Activated CD4-positive, alpha-beta memory T cell treated with anti-CD3 and anti-CD28 coated beads, Interleukin-2, amount 10 ng/mL, durations not matched to agents 7 days and 5 days (primary cell): ENCODE results near the gene SLC13A5. TPM values are rescaled to one million over a fixed set of nuclear protein-coding genes. Genes with fewer than 3 reads are reported as not detected.

ENCODE experiments used
- CTCF ChIA-PET: fragments of 350-600 bp; sonication (Branson Sonifier 250); formaldehyde crosslinking; loops from one replicate; lab custom pipeline; 2021; ENCODE audit warnings: antibody characterized with exemption, inconsistent platforms; lab: Charles Lee
- POLR2A ChIA-PET: fragments of 350-600 bp; sonication (Branson Sonifier 250); formaldehyde crosslinking; loops from one replicate; lab custom pipeline; 2021; ENCODE audit warnings: antibody characterized with exemption; lab: Charles Lee
- DNase-seq: peaks from one replicate; pipeline ENCODE4 v3.0.0-alpha.2; 2020
- H3K27ac Mint-ChIP-seq: one replicate; pipeline ENCODE4 v1.8.0; 2021; ENCODE audit warnings: mild to moderate bottlenecking, mixed read lengths
- H3K27me3 Mint-ChIP-seq: one replicate; pipeline ENCODE4 v1.8.0; 2021; ENCODE audit warnings: mixed read lengths
- H3K36me3 Mint-ChIP-seq: one replicate; pipeline ENCODE4 v1.8.0; 2021; ENCODE audit warnings: low read depth, mixed read lengths
- H3K4me1 Mint-ChIP-seq: one replicate; pipeline ENCODE4 v1.8.0; 2021; ENCODE audit warnings: mixed read lengths
- H3K4me3 Mint-ChIP-seq: one replicate; pipeline ENCODE4 v1.8.0; 2021; ENCODE audit warnings: mild to moderate bottlenecking, mixed read lengths
- H3K9me3 Mint-ChIP-seq: one replicate; pipeline ENCODE4 v1.8.0; 2021; ENCODE audit warnings: mixed read lengths
- total RNA-seq, 2 experiments: library from RNA; stranded (reverse); gene quantifications; one replicate each; pipeline ENCODE4 v1.2.3, GENCODE V29; 2021

Gene SLC13A5
- total RNA-seq, 2 experiments from 2014 or later, result not detected

DNA sequence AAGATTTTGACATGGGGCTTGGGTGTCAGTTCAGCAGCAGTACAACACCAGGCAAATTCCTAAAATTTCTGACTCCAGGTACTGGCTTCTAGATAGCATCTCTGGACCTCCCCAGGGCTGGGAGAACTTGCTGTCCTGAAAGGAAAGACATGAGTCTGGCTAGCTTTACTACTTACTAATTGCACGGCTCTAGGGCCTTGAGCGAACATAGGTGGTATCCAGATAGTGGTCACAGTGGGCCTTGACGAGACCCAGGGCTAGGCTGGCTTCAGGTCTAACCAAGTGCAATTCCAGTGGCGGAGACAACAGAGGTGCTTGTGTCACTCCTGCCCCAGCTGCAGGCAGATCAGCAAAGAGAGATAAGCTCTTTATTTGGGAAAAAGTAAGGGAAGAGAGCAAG is 16.4 kb upstream of the SLC13A5 start:
- no peaks in the 10 kb centered on the region for H3K36me3 Mint-ChIP-seq
- H3K4me3 Mint-ChIP-seq, result no peak overlapping the region
- H3K27ac Mint-ChIP-seq, result no peak overlapping the region
- H3K27me3 Mint-ChIP-seq, result peaks cover 28% of the 10 kb centered on the region
- no peaks in the 10 kb centered on the region for H3K9me3 Mint-ChIP-seq
- ChIA-PET POLR2A (no interaction called here), CTCF (no interaction called here)
- H3K4me1 Mint-ChIP-seq, result no peaks in the 10 kb centered on the region
- DNase-seq, result no peak

DNA sequence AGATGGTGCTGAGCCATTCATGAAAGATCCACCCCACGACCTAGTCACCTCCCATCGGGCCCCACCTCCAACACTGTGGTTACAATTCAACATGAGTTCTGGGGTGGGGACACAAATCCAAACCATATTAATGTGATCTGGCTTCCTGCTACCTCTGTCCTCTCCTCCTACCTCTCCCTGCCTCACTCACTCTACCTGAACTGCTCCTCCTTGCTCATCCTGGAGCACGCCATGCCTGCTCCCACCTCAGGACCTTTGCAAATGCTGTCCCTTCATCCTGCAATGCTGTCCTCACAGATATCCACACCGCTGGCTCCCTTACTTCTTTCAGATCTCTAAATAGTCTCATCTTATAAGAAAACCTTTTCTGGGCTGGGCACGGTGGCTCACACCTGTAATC is 10.8 kb upstream of the SLC13A5 start:
- DNase-seq, result no peak
- no peaks in the 10 kb centered on the region for H3K4me1 Mint-ChIP-seq
- ChIA-PET POLR2A (no interaction called here), CTCF (no interaction called here)
- H3K27me3 Mint-ChIP-seq, result peaks cover 48% of the 10 kb centered on the region
- no peak overlapping the region for H3K4me3 Mint-ChIP-seq
- no peak overlapping the region for H3K27ac Mint-ChIP-seq
- H3K9me3 Mint-ChIP-seq, result no peaks in the 10 kb centered on the region
- no peaks in the 10 kb centered on the region for H3K36me3 Mint-ChIP-seq

- Mint-ChIP-seq H3K36me3 (no peaks in the 10 kb centered on the region), H3K27ac (no peak overlapping the region), H3K27me3 (peaks cover 54% of the 10 kb centered on the region), H3K4me3 (no peak overlapping the region), H3K9me3 (no peaks in the 10 kb centered on the region), H3K4me1 (no peaks in the 10 kb centered on the region)
- POLR2A ChIA-PET, result no interaction called here
- no peak for DNase-seq
- CTCF ChIA-PET, result no interaction called here
Measured at GRCh38 chr17:6721744-6722143, 8.6 kb upstream of the SLC13A5 start.

DNA sequence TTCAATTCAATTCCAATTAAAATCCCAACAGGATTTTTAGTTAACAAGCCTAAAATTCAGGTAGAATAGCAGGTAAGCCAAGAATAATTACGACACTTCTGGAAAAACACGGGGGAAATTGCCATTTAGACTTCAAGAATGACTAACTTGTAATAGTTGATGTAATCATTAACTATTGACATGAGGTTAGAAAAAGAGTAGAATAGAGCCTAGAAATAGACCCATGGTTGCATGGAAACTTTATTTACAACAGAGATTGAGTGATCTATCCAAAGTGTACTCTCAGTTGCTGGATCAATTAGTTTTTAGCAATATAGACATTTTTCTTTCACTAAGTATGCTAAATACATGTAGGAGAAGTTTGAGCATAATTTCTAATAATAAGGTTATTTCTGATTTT is 3.6 kb upstream of the SLC13A5 start:
- Mint-ChIP-seq H3K36me3 (no peaks in the 10 kb centered on the region), H3K4me3 (no peak overlapping the region), H3K4me1 (peaks cover 14% of the 10 kb centered on the region), H3K27me3 (peaks cover 62% of the 10 kb centered on the region), H3K9me3 (no peaks in the 10 kb centered on the region), H3K27ac (no peak overlapping the region)
- ChIA-PET POLR2A (no interaction called here), CTCF (no interaction called here)
- DNase-seq, result no peak

DNA sequence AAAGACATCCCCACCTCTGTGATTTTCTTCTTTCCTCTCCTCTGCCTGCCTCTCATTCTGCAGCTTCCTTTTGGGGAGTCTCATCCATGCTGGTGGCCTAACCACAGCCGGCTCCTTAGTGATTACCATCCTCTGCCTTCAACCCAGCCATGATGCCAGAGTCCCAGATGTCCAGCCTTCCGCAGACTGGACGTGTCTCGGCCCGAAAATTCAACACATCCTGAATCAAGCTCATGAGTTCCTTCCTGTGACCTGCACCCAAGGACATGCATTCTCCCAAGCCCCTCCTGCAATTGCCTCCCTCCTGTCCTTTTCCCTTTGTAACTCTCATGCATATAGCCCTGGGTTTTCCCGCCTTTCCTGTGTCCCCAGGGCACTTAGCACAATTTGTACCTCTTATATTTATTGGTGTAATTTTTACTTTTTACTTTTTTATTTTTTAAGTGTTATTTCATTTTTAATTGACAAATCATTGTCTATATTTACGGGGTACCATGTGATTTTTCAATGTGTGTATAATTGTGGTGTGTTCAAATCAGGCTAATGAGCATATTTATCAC is 1.2 kb upstream of the SLC13A5 start:
- Mint-ChIP-seq H3K36me3 (no peaks in the 10 kb centered on the region), H3K4me1 (peaks cover 16% of the 10 kb centered on the region), H3K4me3 (no peak overlapping the region), H3K27me3 (peaks cover 65% of the 10 kb centered on the region), H3K9me3 (no peaks in the 10 kb centered on the region), H3K27ac (no peak overlapping the region)
- POLR2A ChIA-PET, result no interaction called here
- CTCF ChIA-PET, result no interaction called here
- DNase-seq, result no peak

DNA sequence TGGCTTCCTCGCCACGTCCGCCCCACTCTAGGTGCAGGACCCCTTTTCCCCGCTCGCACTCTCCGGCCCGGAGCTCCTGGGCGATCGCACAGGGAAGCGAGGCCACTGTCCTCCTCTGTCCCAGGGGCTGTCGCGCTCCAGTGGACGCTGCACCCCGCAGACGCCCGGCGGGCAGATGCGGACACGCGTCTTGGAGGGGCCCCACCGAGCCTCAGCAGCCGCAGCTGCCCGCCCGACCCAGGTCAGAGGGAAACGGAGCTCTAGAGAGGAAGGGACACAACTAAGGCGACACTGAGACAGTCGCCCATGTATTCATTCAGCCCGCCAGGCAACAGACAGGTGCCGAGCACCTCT is 726 bp upstream of the SLC13A5 start:
- Mint-ChIP-seq H3K4me1 (peaks cover 16% of the 10 kb centered on the region), H3K4me3 (no peak overlapping the region), H3K9me3 (no peaks in the 10 kb centered on the region), H3K36me3 (no peaks in the 10 kb centered on the region), H3K27ac (no peak overlapping the region), H3K27me3 (peaks cover 66% of the 10 kb centered on the region)
- DNase-seq, result no peak
- ChIA-PET POLR2A (no interaction called here), CTCF (no interaction called here)

DNA sequence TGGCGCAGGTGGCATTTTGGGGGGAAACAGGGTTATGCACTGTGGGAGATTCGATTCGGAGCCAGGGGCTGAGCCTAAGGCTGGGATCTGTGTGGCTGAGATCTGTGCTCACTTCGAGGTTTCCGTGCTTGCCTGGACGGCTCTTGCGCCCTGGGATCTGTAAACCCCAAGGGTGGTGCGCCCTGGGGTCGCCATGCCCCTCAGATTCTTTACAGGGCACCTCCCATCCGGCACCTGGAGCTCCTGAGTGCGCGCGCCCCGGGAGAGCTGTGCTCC is 377 bp downstream of the SLC13A5 start:
- ChIA-PET CTCF (interaction anchor here (0.8 kb wide), 1 partner anchor 43 kb away, joined by 4 read pairs; no protein-coding TSS in a partner anchor), POLR2A (no interaction called here)
- Mint-ChIP-seq H3K27me3 (peaks cover 67% of the 10 kb centered on the region), H3K4me1 (peaks cover 16% of the 10 kb centered on the region), H3K4me3 (no peak overlapping the region), H3K36me3 (no peaks in the 10 kb centered on the region), H3K27ac (no peak overlapping the region), H3K9me3 (no peaks in the 10 kb centered on the region)
- no peak for DNase-seq

- CTCF ChIA-PET, result interaction anchor here (0.8 kb wide), 1 partner anchor 42 kb away, joined by 4 read pairs; no protein-coding TSS in a partner anchor
- POLR2A ChIA-PET, result no interaction called here
- Mint-ChIP-seq H3K36me3 (no peaks in the 10 kb centered on the region), H3K27me3 (peaks cover 62% of the 10 kb centered on the region), H3K4me3 (no peak overlapping the region), H3K27ac (no peak overlapping the region), H3K4me1 (peaks cover 16% of the 10 kb centered on the region), H3K9me3 (no peaks in the 10 kb centered on the region)
- no peak for DNase-seq
Measured at GRCh38 chr17:6712058-6712853, 913 bp downstream of the SLC13A5 start.

DNA sequence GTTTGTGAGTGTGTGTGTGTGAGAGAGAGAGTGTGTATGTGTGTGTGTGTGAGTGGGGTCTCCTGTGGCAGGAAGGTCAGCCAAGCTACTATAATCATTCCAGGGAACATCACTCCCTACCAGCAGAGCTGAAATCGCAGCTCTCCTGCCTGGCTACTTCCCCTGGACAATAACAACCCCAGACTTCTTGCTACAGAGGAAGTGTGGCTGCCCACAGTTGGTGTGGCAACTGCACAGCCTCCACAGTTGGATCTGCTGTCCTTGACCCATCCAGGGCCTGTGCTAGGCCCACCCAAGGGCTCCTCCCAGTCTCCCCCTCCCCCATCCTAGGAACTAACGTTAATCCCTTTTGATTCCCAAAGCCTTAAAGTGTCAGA is 1.5 kb downstream of the SLC13A5 start:
- ChIA-PET POLR2A (no interaction called here), CTCF (no interaction called here)
- H3K4me1 Mint-ChIP-seq, result peaks cover 16% of the 10 kb centered on the region
- DNase-seq, result no peak
- no peak overlapping the region for H3K27ac Mint-ChIP-seq
- no peaks in the 10 kb centered on the region for H3K9me3 Mint-ChIP-seq
- peaks cover 60% of the 10 kb centered on the region for H3K27me3 Mint-ChIP-seq
- no peak overlapping the region for H3K4me3 Mint-ChIP-seq
- H3K36me3 Mint-ChIP-seq, result no peaks in the 10 kb centered on the region

- no peaks in the 10 kb centered on the region for H3K9me3 Mint-ChIP-seq
- H3K4me1 Mint-ChIP-seq, result peaks cover 16% of the 10 kb centered on the region
- DNase-seq, result no peak
- POLR2A ChIA-PET, result no interaction called here
- H3K27ac Mint-ChIP-seq, result no peak overlapping the region
- no peak overlapping the region for H3K4me3 Mint-ChIP-seq
- peaks cover 60% of the 10 kb centered on the region for H3K27me3 Mint-ChIP-seq
- no peaks in the 10 kb centered on the region for H3K36me3 Mint-ChIP-seq
- CTCF ChIA-PET, result no interaction called here
Measured at GRCh38 chr17:6711081-6711674, 2.0 kb downstream of the SLC13A5 start.

DNA sequence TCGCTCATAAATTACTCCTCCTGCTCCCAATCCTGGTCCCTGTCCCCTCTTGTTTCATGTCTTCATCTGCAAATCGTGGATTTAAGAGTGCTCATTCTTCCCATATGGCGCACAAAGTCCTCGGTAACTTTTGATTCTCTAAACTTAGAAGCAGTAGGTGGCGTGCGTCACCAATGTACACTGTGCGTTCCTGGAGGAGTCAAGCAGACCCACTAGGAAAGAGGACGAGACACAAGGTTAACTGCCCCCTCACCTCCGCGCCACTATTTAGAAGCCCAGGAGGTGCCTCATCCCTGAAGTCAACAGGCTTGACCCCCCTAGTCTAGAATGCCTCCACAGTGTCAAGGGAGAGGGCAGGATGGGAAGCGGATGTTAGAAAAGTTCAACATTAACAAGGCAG is 2.9 kb downstream of the SLC13A5 start:
- Mint-ChIP-seq H3K27me3 (peaks cover 53% of the 10 kb centered on the region), H3K9me3 (no peaks in the 10 kb centered on the region)

DNA sequence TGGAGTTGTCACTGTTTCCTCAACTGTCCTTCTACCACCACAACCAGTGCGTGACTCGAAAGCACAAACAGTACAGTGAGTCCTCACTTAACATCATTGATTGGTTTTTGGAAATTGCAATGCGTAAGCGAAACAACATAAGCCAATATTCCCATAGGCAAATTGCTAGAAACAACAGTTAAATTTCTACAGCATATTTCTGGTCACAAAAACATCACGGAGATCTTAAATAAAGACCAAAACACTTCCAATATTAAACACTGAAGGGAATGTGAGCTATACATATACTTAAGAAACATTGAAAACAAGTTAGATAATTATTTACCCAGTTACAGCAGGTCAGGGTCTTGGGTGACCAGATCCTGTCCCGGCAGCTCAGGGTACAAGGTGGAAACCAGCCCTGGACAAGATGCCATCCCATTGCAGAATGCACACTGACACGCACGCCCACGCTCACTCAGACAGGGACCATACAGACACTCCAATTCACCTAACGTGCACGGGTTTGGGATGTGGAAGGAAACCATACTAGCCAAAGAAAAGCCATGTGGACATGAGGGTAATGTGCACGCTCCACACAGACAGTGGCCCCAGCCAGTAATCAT is 4.7 kb downstream of the SLC13A5 start:
- peaks cover 10% of the 10 kb centered on the region for H3K4me1 Mint-ChIP-seq
- no peaks in the 10 kb centered on the region for H3K9me3 Mint-ChIP-seq
- H3K27ac Mint-ChIP-seq, result no peak overlapping the region
- ChIA-PET CTCF (no interaction called here), POLR2A (no interaction called here)
- no peak for DNase-seq
- H3K4me3 Mint-ChIP-seq, result no peak overlapping the region
- peaks cover 41% of the 10 kb centered on the region for H3K27me3 Mint-ChIP-seq
- H3K36me3 Mint-ChIP-seq, result no peaks in the 10 kb centered on the region

More for the DNA sequence above, 2.9 kb downstream of the SLC13A5 start:
- Mint-ChIP-seq H3K27ac (no peak overlapping the region), H3K4me1 (peaks cover 16% of the 10 kb centered on the region), H3K4me3 (no peak overlapping the region), H3K36me3 (no peaks in the 10 kb centered on the region)
- ChIA-PET POLR2A (no interaction called here), CTCF (no interaction called here)
- no peak for DNase-seq

- ChIA-PET POLR2A (no interaction called here), CTCF (no interaction called here)
- Mint-ChIP-seq H3K27ac (no peak overlapping the region), H3K36me3 (no peaks in the 10 kb centered on the region), H3K27me3 (peaks cover 29% of the 10 kb centered on the region), H3K4me3 (no peak overlapping the region), H3K9me3 (no peaks in the 10 kb centered on the region), H3K4me1 (peaks cover 5% of the 10 kb centered on the region)
- no peak for DNase-seq
Measured at GRCh38 chr17:6706996-6707395, 6.2 kb downstream of the SLC13A5 start.
